ENCODE measurements around the gene YBX1. TPM values are rescaled to one million over a fixed set of nuclear protein-coding genes. Genes with fewer than 3 reads are reported as not detected.

Gene YBX1
- total RNA-seq, 1 experiment from 2014 or later: 1,098 TPM

DNA sequence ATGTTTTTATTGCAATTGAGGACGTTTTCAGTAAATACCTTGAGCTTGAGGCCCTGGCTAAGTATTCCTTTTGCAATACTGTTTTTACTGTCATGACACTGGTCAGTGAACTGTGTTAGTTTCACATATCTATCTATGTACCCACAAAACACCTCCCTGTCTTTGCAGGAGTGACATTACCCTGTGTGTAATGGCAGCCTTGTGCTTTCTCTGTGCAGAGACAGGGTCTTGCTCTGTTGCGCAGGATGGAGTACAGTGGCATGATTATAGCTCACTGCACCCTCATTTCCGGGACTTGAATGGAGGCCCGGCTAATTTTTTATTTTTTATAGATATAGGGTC, 8.9 kb downstream of the YBX1 start (continued):
- TF ChIP-seq SMAD3 (CRISPR knock-in tag; IDR thresholded peaks at IDR 0.05; ENCODE audit: borderline replicate concordance) (no peak), FOXK1 (CRISPR knock-in tag; IDR thresholded peaks at IDR 0.05) (no peak), ZNF138 (CRISPR knock-in tag; conservative IDR thresholded peaks at IDR 0.05) (no peak)
- TF ChIP-seq, protein P1, sequence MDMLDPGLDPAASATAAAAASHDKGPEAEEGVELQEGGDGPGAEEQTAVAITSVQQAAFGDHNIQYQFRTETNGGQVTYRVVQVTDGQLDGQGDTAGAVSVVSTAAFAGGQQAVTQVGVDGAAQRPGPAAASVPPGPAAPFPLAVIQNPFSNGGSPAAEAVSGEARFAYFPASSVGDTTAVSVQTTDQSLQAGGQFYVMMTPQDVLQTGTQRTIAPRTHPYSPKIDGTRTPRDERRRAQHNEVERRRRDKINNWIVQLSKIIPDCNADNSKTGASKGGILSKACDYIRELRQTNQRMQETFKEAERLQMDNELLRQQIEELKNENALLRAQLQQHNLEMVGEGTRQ (CRISPR knock-in tag; IDR thresholded peaks at IDR 0.05): no peak
- TF ChIP-seq, protein P2, sequence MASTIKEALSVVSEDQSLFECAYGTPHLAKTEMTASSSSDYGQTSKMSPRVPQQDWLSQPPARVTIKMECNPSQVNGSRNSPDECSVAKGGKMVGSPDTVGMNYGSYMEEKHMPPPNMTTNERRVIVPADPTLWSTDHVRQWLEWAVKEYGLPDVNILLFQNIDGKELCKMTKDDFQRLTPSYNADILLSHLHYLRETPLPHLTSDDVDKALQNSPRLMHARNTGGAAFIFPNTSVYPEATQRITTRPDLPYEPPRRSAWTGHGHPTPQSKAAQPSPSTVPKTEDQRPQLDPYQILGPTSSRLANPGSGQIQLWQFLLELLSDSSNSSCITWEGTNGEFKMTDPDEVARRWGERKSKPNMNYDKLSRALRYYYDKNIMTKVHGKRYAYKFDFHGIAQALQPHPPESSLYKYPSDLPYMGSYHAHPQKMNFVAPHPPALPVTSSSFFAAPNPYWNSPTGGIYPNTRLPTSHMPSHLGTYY (CRISPR knock-in tag; IDR thresholded peaks at IDR 0.05): no peak

DNA sequence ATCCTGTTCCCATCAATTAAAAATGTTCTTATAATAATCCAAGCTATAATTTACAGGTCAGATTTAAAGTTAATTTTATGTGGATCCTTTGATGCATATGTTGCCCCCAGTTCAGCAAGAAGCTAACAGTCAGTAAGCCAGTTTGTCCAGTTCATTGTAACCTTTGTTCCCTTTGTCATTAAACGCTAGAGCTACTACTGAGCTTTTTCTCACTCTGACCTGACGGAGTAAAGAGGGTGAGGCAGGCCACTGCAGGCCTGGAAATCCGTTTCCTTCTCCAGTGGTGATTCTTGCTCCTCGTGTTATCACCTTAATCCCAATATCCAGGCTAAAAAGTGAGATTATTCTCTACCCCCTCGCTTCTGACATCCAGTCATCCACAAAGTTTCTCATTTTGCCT, 10.2 kb downstream of the YBX1 start:
- Mint-ChIP-seq H3K4me3 (peak overlapping the region; percentile 31), H3K9me3 (no peaks in the 10 kb centered on the region), H3K27me3 (ENCODE audit: low read depth) (no peaks in the 10 kb centered on the region), H3K36me3 (peaks cover 45% of the 10 kb centered on the region), H3K4me1 (peaks cover 52% of the 10 kb centered on the region), H3K27ac (peak overlapping the region; percentile 47)
- ChIA-PET CTCF (interaction anchor here (0.7 to 2.5 kb wide), 6 partner anchors 38 to 519 kb away, joined by 3 to 15 read pairs (median 4); partner anchors contain the start of genes C1orf50 and P3H1), POLR2A (interaction anchor here (0.6 to 2.9 kb wide), 2 partner anchors 10 to 393 kb away, joined by 4 to 20 read pairs; partner anchors contain the start of gene YBX1)
- TF ChIP-seq NFE2L1 (CRISPR knock-in tag; IDR thresholded peaks at IDR 0.05) (no peak), SP1 (CRISPR knock-in tag; conservative IDR thresholded peaks at IDR 0.05) (no peak)
- DNase-seq (ENCODE audit: low spot score): no peak
- peak; percentile 33; the same call in 1 of the 2 replicates for ATAC-seq

DNA sequence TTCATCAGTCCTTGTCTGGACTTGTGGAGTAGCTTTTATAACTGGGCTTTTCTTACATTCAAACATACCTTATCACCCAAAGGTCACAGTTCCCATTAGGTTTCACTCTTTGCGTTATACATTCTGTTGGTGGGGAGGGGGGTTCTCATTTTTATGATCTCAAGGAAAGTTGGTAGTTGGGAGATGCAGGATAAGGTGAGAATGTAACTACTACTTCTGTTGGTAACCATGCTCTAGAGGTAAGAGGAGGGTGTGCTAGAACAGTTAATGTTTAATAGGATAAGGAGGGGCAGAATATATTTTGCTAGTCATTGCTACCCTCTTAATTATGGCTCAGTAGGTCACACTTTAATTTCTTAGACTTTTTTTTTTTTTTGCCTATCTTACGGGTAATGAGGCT, 10.7 kb downstream of the YBX1 start:
- peaks cover 48% of the 10 kb centered on the region for H3K4me1 Mint-ChIP-seq
- ChIA-PET CTCF (interaction anchor here (0.9 to 2.5 kb wide), 4 partner anchors 38 to 519 kb away, joined by 3 to 15 read pairs (median 4); partner anchors contain the start of genes C1orf50 and P3H1), POLR2A (interaction anchor here (2.9 kb wide), 1 partner anchor 10 kb away, joined by 20 read pairs; the partner anchor contains the start of gene YBX1)
- H3K4me3 Mint-ChIP-seq: no peak overlapping the region
- TF ChIP-seq, protein P3, sequence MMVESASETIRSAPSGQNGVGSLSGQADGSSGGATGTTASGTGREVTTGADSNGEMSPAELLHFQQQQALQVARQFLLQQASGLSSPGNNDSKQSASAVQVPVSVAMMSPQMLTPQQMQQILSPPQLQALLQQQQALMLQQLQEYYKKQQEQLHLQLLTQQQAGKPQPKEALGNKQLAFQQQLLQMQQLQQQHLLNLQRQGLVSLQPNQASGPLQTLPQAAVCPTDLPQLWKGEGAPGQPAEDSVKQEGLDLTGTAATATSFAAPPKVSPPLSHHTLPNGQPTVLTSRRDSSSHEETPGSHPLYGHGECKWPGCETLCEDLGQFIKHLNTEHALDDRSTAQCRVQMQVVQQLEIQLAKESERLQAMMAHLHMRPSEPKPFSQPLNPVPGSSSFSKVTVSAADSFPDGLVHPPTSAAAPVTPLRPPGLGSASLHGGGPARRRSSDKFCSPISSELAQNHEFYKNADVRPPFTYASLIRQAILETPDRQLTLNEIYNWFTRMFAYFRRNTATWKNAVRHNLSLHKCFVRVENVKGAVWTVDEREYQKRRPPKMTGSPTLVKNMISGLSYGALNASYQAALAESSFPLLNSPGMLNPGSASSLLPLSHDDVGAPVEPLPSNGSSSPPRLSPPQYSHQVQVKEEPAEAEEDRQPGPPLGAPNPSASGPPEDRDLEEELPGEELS (CRISPR knock-in tag; IDR thresholded peaks at IDR 0.05): no peak
- no peak for ATAC-seq
- peaks cover 45% of the 10 kb centered on the region for H3K36me3 Mint-ChIP-seq
- peak overlapping the region; percentile 47 for H3K27ac Mint-ChIP-seq
- H3K9me3 Mint-ChIP-seq: no peaks in the 10 kb centered on the region
- H3K27me3 Mint-ChIP-seq (ENCODE audit: low read depth): no peaks in the 10 kb centered on the region
- no peak for DNase-seq (ENCODE audit: low spot score)

DNA sequence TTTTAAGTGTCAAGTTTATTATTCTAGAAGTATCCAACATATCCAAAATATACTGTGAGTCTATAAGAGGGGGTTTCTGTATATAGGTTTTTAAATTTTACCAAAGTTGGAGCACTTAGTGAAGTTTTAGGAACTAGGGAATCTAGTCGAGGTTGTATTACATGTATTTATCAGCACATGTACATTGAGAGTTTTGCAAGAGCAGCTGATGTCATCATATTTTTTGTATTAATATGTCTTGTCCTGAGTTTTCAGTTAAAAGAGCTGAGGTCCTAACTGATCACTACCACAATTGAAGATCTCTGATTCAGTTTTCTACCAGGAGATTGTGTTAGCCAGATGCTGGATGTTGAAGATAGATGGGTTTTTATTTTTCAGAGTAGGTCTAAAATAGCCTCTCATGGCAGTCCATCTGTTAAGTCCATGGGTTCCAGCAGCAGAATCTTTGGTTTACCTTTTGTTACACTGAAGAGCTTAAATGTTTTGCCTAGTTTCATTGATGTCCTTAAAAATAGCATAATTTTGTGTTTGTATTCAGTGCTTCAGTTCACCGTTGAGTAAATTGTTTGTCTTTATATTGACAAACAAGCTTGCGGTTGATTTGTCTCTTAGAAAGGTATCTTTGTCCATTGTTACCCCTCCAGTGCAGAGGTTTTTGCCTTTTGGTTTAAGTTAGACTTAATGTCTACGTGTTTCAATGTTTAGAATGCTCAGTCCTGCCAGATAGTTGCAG, 16.0 kb downstream of the YBX1 start:
- no peaks in the 10 kb centered on the region for H3K27me3 Mint-ChIP-seq (ENCODE audit: low read depth)
- no peak overlapping the region for H3K4me3 Mint-ChIP-seq
- no peak for TF ChIP-seq MYBL2 (CRISPR knock-in tag; IDR thresholded peaks at IDR 0.05)
- no peak for TF ChIP-seq FOXJ3 (CRISPR knock-in tag; IDR thresholded peaks at IDR 0.05; ENCODE audit: borderline replicate concordance)
- TF ChIP-seq, protein P4, sequence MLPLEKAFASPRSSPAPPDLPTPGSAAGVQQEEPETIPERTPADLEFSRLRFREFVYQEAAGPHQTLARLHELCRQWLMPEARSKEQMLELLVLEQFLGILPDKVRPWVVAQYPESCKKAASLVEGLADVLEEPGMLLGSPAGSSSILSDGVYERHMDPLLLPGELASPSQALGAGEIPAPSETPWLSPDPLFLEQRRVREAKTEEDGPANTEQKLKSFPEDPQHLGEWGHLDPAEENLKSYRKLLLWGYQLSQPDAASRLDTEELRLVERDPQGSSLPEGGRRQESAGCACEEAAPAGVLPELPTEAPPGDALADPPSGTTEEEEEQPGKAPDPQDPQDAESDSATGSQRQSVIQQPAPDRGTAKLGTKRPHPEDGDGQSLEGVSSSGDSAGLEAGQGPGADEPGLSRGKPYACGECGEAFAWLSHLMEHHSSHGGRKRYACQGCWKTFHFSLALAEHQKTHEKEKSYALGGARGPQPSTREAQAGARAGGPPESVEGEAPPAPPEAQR (CRISPR knock-in tag; IDR thresholded peaks at IDR 0.05): no peak
- no peak for TF ChIP-seq FOXP1 (CRISPR knock-in tag; IDR thresholded peaks at IDR 0.05; ENCODE audit: borderline replicate concordance)
- no peak for TF ChIP-seq NR1H2 (CRISPR knock-in tag; IDR thresholded peaks at IDR 0.05)
- TF ChIP-seq IRF2 (CRISPR knock-in tag; IDR thresholded peaks at IDR 0.05; ENCODE audit: borderline replicate concordance, low read depth): no peak
- TF ChIP-seq RELA (CRISPR knock-in tag; IDR thresholded peaks at IDR 0.05; ENCODE audit: borderline replicate concordance): no peak
- TF ChIP-seq ZNF671 (CRISPR knock-in tag; IDR thresholded peaks at IDR 0.05): no peak
- TF ChIP-seq ZNF232 (CRISPR knock-in tag; IDR thresholded peaks at IDR 0.05): no peak
- no peak for TF ChIP-seq NFATC4 (CRISPR knock-in tag; IDR thresholded peaks at IDR 0.05)
- no peak for TF ChIP-seq NFYB (CRISPR knock-in tag; conservative IDR thresholded peaks at IDR 0.05; ENCODE audit: low read depth)
- TF ChIP-seq, protein P5, sequence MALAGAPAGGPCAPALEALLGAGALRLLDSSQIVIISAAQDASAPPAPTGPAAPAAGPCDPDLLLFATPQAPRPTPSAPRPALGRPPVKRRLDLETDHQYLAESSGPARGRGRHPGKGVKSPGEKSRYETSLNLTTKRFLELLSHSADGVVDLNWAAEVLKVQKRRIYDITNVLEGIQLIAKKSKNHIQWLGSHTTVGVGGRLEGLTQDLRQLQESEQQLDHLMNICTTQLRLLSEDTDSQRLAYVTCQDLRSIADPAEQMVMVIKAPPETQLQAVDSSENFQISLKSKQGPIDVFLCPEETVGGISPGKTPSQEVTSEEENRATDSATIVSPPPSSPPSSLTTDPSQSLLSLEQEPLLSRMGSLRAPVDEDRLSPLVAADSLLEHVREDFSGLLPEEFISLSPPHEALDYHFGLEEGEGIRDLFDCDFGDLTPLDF (CRISPR knock-in tag; IDR thresholded peaks at IDR 0.05): no peak
- TF ChIP-seq, protein P1 (CRISPR knock-in tag; IDR thresholded peaks at IDR 0.05): no peak
- TF ChIP-seq, protein P6, sequence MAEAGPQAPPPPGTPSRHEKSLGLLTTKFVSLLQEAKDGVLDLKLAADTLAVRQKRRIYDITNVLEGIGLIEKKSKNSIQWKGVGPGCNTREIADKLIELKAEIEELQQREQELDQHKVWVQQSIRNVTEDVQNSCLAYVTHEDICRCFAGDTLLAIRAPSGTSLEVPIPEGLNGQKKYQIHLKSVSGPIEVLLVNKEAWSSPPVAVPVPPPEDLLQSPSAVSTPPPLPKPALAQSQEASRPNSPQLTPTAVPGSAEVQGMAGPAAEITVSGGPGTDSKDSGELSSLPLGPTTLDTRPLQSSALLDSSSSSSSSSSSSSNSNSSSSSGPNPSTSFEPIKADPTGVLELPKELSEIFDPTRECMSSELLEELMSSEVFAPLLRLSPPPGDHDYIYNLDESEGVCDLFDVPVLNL (CRISPR knock-in tag; IDR thresholded peaks at IDR 0.05; ENCODE audit: borderline replicate concordance, low read depth): no peak
- ChIA-PET CTCF (no interaction called here), POLR2A (no interaction called here)
- peak overlapping the region; percentile 66; the same call in 1 of the 2 replicates for H3K27ac Mint-ChIP-seq
- no peaks in the 10 kb centered on the region for H3K9me3 Mint-ChIP-seq
- DNase-seq (ENCODE audit: low spot score) (no peak), ATAC-seq (no peak)
- H3K36me3 Mint-ChIP-seq: peaks cover 93% of the 10 kb centered on the region
- H3K4me1 Mint-ChIP-seq: no peaks in the 10 kb centered on the region; the same call in 1 of the 2 replicates
